Ishikawa (cell line): Measurements from ENCODE around the gene IFI44.

Experiments used
- CEBPB ChIP-seq: IDR thresholded peaks from 2 replicates; pipeline ENCODE4 v1.6.1; 2012
- CREB1 ChIP-seq: IDR thresholded peaks from 2 replicates; pipeline ENCODE4 v1.6.1; 2012; ENCODE audit warnings: low read depth
- EGR1 ChIP-seq: IDR thresholded peaks from 2 replicates; pipeline ENCODE4 v1.6.1; 2012
- EP300 ChIP-seq: IDR thresholded peaks from 2 replicates; pipeline ENCODE4 v1.6.1; 2012; ENCODE audit warnings: borderline replicate concordance
- FOXM1 ChIP-seq: IDR thresholded peaks from 2 replicates; pipeline ENCODE4 v1.6.1; 2012; ENCODE audit warnings: low read depth, borderline replicate concordance
- MAX ChIP-seq: IDR thresholded peaks from 2 replicates; pipeline ENCODE4 v1.6.1; 2012
- NFIC ChIP-seq: IDR thresholded peaks from 2 replicates; pipeline ENCODE4 v1.6.1; 2012
- RAD21 ChIP-seq: IDR thresholded peaks from 2 replicates; pipeline ENCODE4 v1.6.1; 2012; ENCODE audit warnings: low read depth
- REST ChIP-seq: IDR thresholded peaks from 2 replicates; pipeline ENCODE4 v1.6.1; 2012; ENCODE audit warnings: low read depth, mild to moderate bottlenecking
- TAF1 ChIP-seq: IDR thresholded peaks from 2 replicates; pipeline ENCODE4 v1.6.1; 2012; ENCODE audit warnings: low read depth, mild to moderate bottlenecking
- TCF12 ChIP-seq: IDR thresholded peaks from 2 replicates; pipeline ENCODE4 v1.6.1; 2012; ENCODE audit warnings: low read depth
- TEAD4 ChIP-seq: IDR thresholded peaks from 2 replicates; pipeline ENCODE4 v1.6.1; 2012
- USF1 ChIP-seq: IDR thresholded peaks from 2 replicates; pipeline ENCODE4 v1.6.1; 2012
- YY1 ChIP-seq: IDR thresholded peaks from 2 replicates; pipeline ENCODE4 v1.6.1; 2012; ENCODE audit warnings: low read depth
- ZBTB7A ChIP-seq: IDR thresholded peaks from 2 replicates; pipeline ENCODE4 v1.6.1; 2012; ENCODE audit warnings: low read depth

Gene IFI44

GRCh38 chr1:78688697-78689096, 39.1 kb downstream of the IFI44 start:
- TF ChIP-seq RAD21 (peak; percentile 33; the same call in 1 of the 2 replicates), EGR1 (no peak)

GRCh38 chr1:78690516-78690915, 40.9 kb downstream of the IFI44 start:
- no peak for TF ChIP-seq NFIC
- TF ChIP-seq TCF12: no peak
- TF ChIP-seq MAX: no peak
- TF ChIP-seq REST: no peak
- no peak for TF ChIP-seq YY1
- no peak for TF ChIP-seq CREB1
- no peak for TF ChIP-seq ZBTB7A

GRCh38 chr1:78691995-78692747, 42.5 kb downstream of the IFI44 start:
- TF ChIP-seq CREB1 (no peak), EGR1 (no peak), CEBPB (no peak), NFIC (no peak), USF1 (no peak)

- no peak for TF ChIP-seq USF1
These were observed 50.2 kb downstream of the IFI44 start for GRCh38 chr1:78699813-78700212.

- TF ChIP-seq CREB1 (no peak), ZBTB7A (no peak), REST (no peak), RAD21 (no peak)
These were observed 52.8 kb downstream of the IFI44 start for GRCh38 chr1:78702426-78702825.

GRCh38 chr1:78703806-78704205, 54.2 kb downstream of the IFI44 start:
- no peak for TF ChIP-seq EGR1
- TF ChIP-seq REST: no peak

GRCh38 chr1:78712467-78713051, 62.9 kb downstream of the IFI44 start:
- TF ChIP-seq YY1 (no peak), NFIC (no peak), CREB1 (no peak), REST (no peak), USF1 (no peak), TEAD4 (no peak), ZBTB7A (no peak), RAD21 (no peak), CEBPB (no peak), TAF1 (no peak), EP300 (no peak), TCF12 (no peak), EGR1 (no peak), FOXM1 (no peak), MAX (no peak)
